H9 (cell line): ENCODE data around the gene TRIM17. TPM values are rescaled to one million over a fixed set of nuclear protein-coding genes. Genes with fewer than 3 reads are reported as not detected.

ENCODE experiments used
- DNase-seq: peaks from one replicate; pipeline ENCODE4 v3.0.0-alpha.2; 2017
- H2AFZ ChIP-seq: one replicate; pipeline ENCODE4 v1.6.1; 2013; ENCODE audit warnings: mild to moderate bottlenecking, low read length, control low read depth, moderate library complexity
- H2AK5ac ChIP-seq: 2 replicates; pipeline ENCODE4 v1.6.1; 2013; ENCODE audit warnings: low read length, control low read depth, mixed read lengths; ENCODE audit not compliant: insufficient read length
- H2BK120ac ChIP-seq: one replicate; pipeline ENCODE4 v1.6.1; 2013; ENCODE audit warnings: low read depth, mild to moderate bottlenecking, low read length, control low read depth, inconsistent platforms; ENCODE audit not compliant: poor library complexity, severe bottlenecking
- H2BK12ac ChIP-seq: 2 replicates; pipeline ENCODE4 v1.6.1; 2013; ENCODE audit warnings: low read length, control low read depth, mixed read lengths, low read depth; ENCODE audit not compliant: insufficient read length
- H2BK15ac ChIP-seq: 2 replicates; pipeline ENCODE4 v1.6.1; 2013; ENCODE audit warnings: low read depth, low read length, control low read depth
- H2BK20ac ChIP-seq: one replicate; pipeline ENCODE4 v1.6.1; 2013; ENCODE audit warnings: low read depth, mild to moderate bottlenecking, low read length, control low read depth, inconsistent platforms; ENCODE audit not compliant: poor library complexity, severe bottlenecking
- H2BK5ac ChIP-seq: 2 replicates; pipeline ENCODE4 v1.6.1; 2013; ENCODE audit warnings: low read length, control low read depth, mixed read lengths; ENCODE audit not compliant: insufficient read length
- H3K14ac ChIP-seq: 2 replicates; pipeline ENCODE4 v1.6.1; 2013; ENCODE audit warnings: low read length, control low read depth; ENCODE audit not compliant: insufficient read depth
- H3K18ac ChIP-seq: 2 replicates; pipeline ENCODE4 v1.6.1; 2013; ENCODE audit warnings: low read depth, mild to moderate bottlenecking, mixed read lengths, low read length, control low read depth; ENCODE audit not compliant: insufficient read length
- H3K23ac ChIP-seq: 2 replicates; pipeline ENCODE4 v1.6.1; 2013; ENCODE audit warnings: low read length, control low read depth, mixed read lengths, low read depth; ENCODE audit not compliant: insufficient read length
- H3K23me2 ChIP-seq: 2 replicates; pipeline ENCODE4 v1.6.1; 2013; ENCODE audit warnings: low read depth, mild to moderate bottlenecking, mixed read lengths, low read length, control low read depth; ENCODE audit not compliant: insufficient read length, poor library complexity, severe bottlenecking
- H3K27ac ChIP-seq: 2 replicates; pipeline ENCODE4 v1.5.1; 2013; ENCODE audit warnings: low read length, control low read depth, mixed read lengths, low read depth; ENCODE audit not compliant: insufficient read length
- H3K27me3 ChIP-seq: 2 replicates; pipeline ENCODE4 v1.6.1; 2013; ENCODE audit warnings: low read length, control low read depth, inconsistent platforms; ENCODE audit not compliant: insufficient read depth
- H3K4ac ChIP-seq: 2 replicates; pipeline ENCODE4 v1.6.1; 2013; ENCODE audit warnings: low read depth, mild to moderate bottlenecking, control low read depth, inconsistent platforms, low read length, moderate library complexity
- H3K4me1 ChIP-seq: 2 replicates; pipeline ENCODE4 v1.6.1; 2013; ENCODE audit warnings: low read length, control low read depth, inconsistent platforms; ENCODE audit not compliant: insufficient read depth
- H3K4me2 ChIP-seq: 2 replicates; pipeline ENCODE4 v1.6.1; 2013; ENCODE audit warnings: low read length, control low read depth, mixed read lengths; ENCODE audit not compliant: insufficient read length, insufficient read depth
- H3K56ac ChIP-seq: 2 replicates; pipeline ENCODE4 v1.6.1; 2013; ENCODE audit warnings: low read depth, mild to moderate bottlenecking, mixed read lengths, low read length, control low read depth; ENCODE audit not compliant: insufficient read length
- H3K79me1 ChIP-seq: 2 replicates; pipeline ENCODE4 v1.6.1; 2013; ENCODE audit warnings: low read depth, mild to moderate bottlenecking, moderate library complexity, low read length, control low read depth, inconsistent platforms; ENCODE audit not compliant: insufficient read depth, poor library complexity, severe bottlenecking
- H3K79me2 ChIP-seq: 2 replicates; pipeline ENCODE4 v1.6.1; 2013; ENCODE audit warnings: low read length, control low read depth, inconsistent platforms; ENCODE audit not compliant: insufficient read depth
- H3K9ac ChIP-seq: 2 replicates; pipeline ENCODE4 v1.6.1; 2013; ENCODE audit warnings: low read length, control low read depth, mixed read lengths; ENCODE audit not compliant: insufficient read length; ENCODE audit errors: extremely low read depth
- H3K9me3 ChIP-seq: one replicate; pipeline ENCODE4 v1.6.1; 2013; ENCODE audit warnings: low read depth, low read length, inconsistent platforms; ENCODE audit not compliant: control insufficient read depth
- H3T11ph ChIP-seq: one replicate; pipeline ENCODE4 v1.6.1; 2013; ENCODE audit warnings: mild to moderate bottlenecking, low read length, control low read depth, inconsistent platforms
- H4K20me1 ChIP-seq: one replicate; pipeline ENCODE4 v1.6.1; 2013; ENCODE audit not compliant: control insufficient read depth, insufficient read length, insufficient read depth
- H4K5ac ChIP-seq: 2 replicates; pipeline ENCODE4 v1.6.1; 2013; ENCODE audit warnings: low read depth, mild to moderate bottlenecking, mixed read lengths, low read length, control low read depth; ENCODE audit not compliant: insufficient read length
- H4K8ac ChIP-seq: replicated peaks from 2 replicates; pipeline ENCODE4 v1.6.1; 2013; ENCODE audit warnings: low read length, control low read depth, mixed read lengths, low read depth; ENCODE audit not compliant: insufficient read length
- H4K91ac ChIP-seq: 2 replicates; pipeline ENCODE4 v1.6.1; 2013; ENCODE audit warnings: low read depth, mild to moderate bottlenecking, moderate library complexity, mixed read lengths, low read length, control low read depth; ENCODE audit not compliant: insufficient read length
- H3K27ac Mint-ChIP-seq, 3 experiments: 2 replicates in 2 of 3; 3 replicates in 1 of 3; pipeline ENCODE4 v1.8.0; 2020 to 2021; ENCODE audit warnings: mixed read lengths in 3 of 3, mild to moderate bottlenecking in 1 of 3, moderate library complexity in 1 of 3
- H3K27me3 Mint-ChIP-seq: 2 replicates; pipeline ENCODE4 v1.8.0; 2021; ENCODE audit warnings: low read depth, mild to moderate bottlenecking, moderate library complexity, mixed read lengths
- H3K36me3 Mint-ChIP-seq, 3 experiments: 2 replicates in 2 of 3; 3 replicates in 1 of 3; pipeline ENCODE4 v1.8.0; 2020 to 2021; ENCODE audit warnings: low read depth in 3 of 3, mixed read lengths in 3 of 3; ENCODE audit not compliant: insufficient read depth in 1 of 3
- H3K4me1 Mint-ChIP-seq, 2 experiments: 2 replicates each; pipeline ENCODE4 v1.8.0; 2020; ENCODE audit warnings: mixed read lengths in 2 of 2
- H3K4me3 Mint-ChIP-seq, 2 experiments: 2 replicates in 1 of 2; 3 replicates in 1 of 2; pipeline ENCODE4 v1.8.0; 2020 to 2021; ENCODE audit warnings: mild to moderate bottlenecking in 2 of 2, mixed read lengths in 2 of 2, moderate library complexity in 1 of 2
- H3K9me3 Mint-ChIP-seq, 2 experiments: 2 replicates in 1 of 2; 3 replicates in 1 of 2; pipeline ENCODE4 v1.8.0; 2020; ENCODE audit warnings: mild to moderate bottlenecking in 2 of 2, mixed read lengths in 2 of 2, moderate library complexity in 1 of 2
- CTCF ChIP-seq: fragments of 200-600 bp; sonication (generic); conservative IDR thresholded peaks from 3 replicates; pipeline ENCODE4 v1.8.0; 2021; ENCODE audit warnings: antibody characterized with exemption, mild to moderate bottlenecking
- WGBS: extraction: QIAGEN DNeasy Blood & Tissue Kit; methylation state at CpG from one replicate; pipeline ENCODE4 v1.1.7; 2013; ENCODE audit warnings: missing lambda C conversion rate, low lambda C conversion rate, mixed read lengths; ENCODE audit not compliant: insufficient read length; ENCODE audit errors: extremely low coverage; 5-methylcytosine and 5-hydroxymethylcytosine counted together
- total RNA-seq: library from RNA; stranded (reverse); gene quantifications from 2 replicates; pipeline ENCODE4 v1.2.1, GENCODE V29; 2021

The TRIM17 gene
- total RNA-seq, 1 experiment from 2014 or later, result 2.8 TPM

- no peaks in the 10 kb centered on the region for H3K9me3 Mint-ChIP-seq
- Histone ChIP-seq H3K56ac (no peak overlapping the region), H2BK12ac (no peak overlapping the region), H2BK20ac (no peak overlapping the region), H3K79me1 (no peaks in the 10 kb centered on the region), H2AFZ (no peak overlapping the region), H3K9ac (no peak overlapping the region), H3K4me1 (no peaks in the 10 kb centered on the region), H3K18ac (no peak overlapping the region), H2BK120ac (no peak overlapping the region), H3T11ph (no peak overlapping the region), H3K9me3 (no peaks in the 10 kb centered on the region), H4K20me1 (no peaks in the 10 kb centered on the region), H3K27me3 (peaks cover 9% of the 10 kb centered on the region; the same call in 1 of the 2 replicates), H3K23me2 (peaks cover 12% of the 10 kb centered on the region), H2BK15ac (no peak overlapping the region), H3K27ac (no peak overlapping the region), H4K8ac (no peak overlapping the region), H3K23ac (no peak overlapping the region), H3K79me2 (no peaks in the 10 kb centered on the region), H3K4ac (no peak overlapping the region), H2AK5ac (no peak overlapping the region), H4K5ac (no peak overlapping the region), H4K91ac (no peak overlapping the region), H3K14ac (no peak overlapping the region), H3K4me2 (no peak overlapping the region), H2BK5ac (no peak overlapping the region)
- H3K27ac Mint-ChIP-seq, result no peak overlapping the region
- H3K36me3 Mint-ChIP-seq, result no peaks in the 10 kb centered on the region
- DNase-seq, result no peak
- peak overlapping the region in 1 of 2 experiments; percentile 21; a peak in 2 of 5 replicates for H3K4me3 Mint-ChIP-seq
- H3K27me3 Mint-ChIP-seq, result peaks cover 35% of the 10 kb centered on the region
- WGBS, result no CpG with 5 or more reads among the region's 3 CpGs
- peaks cover 9 to 17% of the 10 kb centered on the region in 2 experiments for H3K4me1 Mint-ChIP-seq
- no peak for TF ChIP-seq CTCF
These were observed 40.4 kb downstream of the TRIM17 start for GRCh38 chr1:228376262-228376628.
